Stromal cell of bone marrow (primary cell): ENCODE data around the gene GRIA4.
"Not testable (repeated sequence)": the region's sequence is repeated elsewhere in the genome, so short reads cannot be mapped to it uniquely, and the experiment has no call there.

Source experiments
- DNase-seq: peaks from one replicate; pipeline ENCODE4 v3.0.0-alpha.2; 2012; ENCODE audit warnings: low read depth

The GRIA4 gene

GRCh38 chr11:105719073-105719822 is 109.4 kb downstream of the GRIA4 start:
- DNase-seq, result peak; percentile 4

GRCh38 chr11:105720096-105720495 is 110.2 kb downstream of the GRIA4 start:
- no peak for DNase-seq

- DNase-seq, result no peak
Observed at GRCh38 chr11:105723269-105723668, 113.4 kb downstream of the GRIA4 start.

- DNase-seq, result no peak
Observed at GRCh38 chr11:105732611-105733010, 122.7 kb downstream of the GRIA4 start.

GRCh38 chr11:105734426-105734825 is 124.6 kb downstream of the GRIA4 start:
- DNase-seq, result no peak

- DNase-seq, result no peak
Observed at GRCh38 chr11:105738251-105738650, 128.4 kb downstream of the GRIA4 start.

- DNase-seq, result no peak
Observed at GRCh38 chr11:105738986-105739795, 129.3 kb downstream of the GRIA4 start.

GRCh38 chr11:105740164-105740903 is 130.5 kb downstream of the GRIA4 start:
- DNase-seq, result no peak

- DNase-seq, result no peak
Observed at GRCh38 chr11:105741488-105742020, 131.7 kb downstream of the GRIA4 start.

GRCh38 chr11:105754260-105754659 is 144.4 kb downstream of the GRIA4 start:
- no peak for DNase-seq

GRCh38 chr11:105754716-105755115 is 144.8 kb downstream of the GRIA4 start:
- DNase-seq, result no peak

- no peak for DNase-seq
Observed at GRCh38 chr11:105757107-105757506, 147.2 kb downstream of the GRIA4 start.

GRCh38 chr11:105763594-105763993 is 153.7 kb downstream of the GRIA4 start:
- DNase-seq, result no peak

GRCh38 chr11:105767931-105768330 is 158.1 kb downstream of the GRIA4 start:
- DNase-seq, result no peak

- no peak for DNase-seq
Observed at GRCh38 chr11:105769627-105770026, 159.8 kb downstream of the GRIA4 start.

- not testable (repeated sequence) for DNase-seq
Observed at GRCh38 chr11:105773452-105773851, 163.6 kb downstream of the GRIA4 start.

GRCh38 chr11:105774899-105775298 is 165.0 kb downstream of the GRIA4 start:
- no peak for DNase-seq

- DNase-seq, result no peak
Observed at GRCh38 chr11:105780781-105781525, 171.1 kb downstream of the GRIA4 start.

- no peak for DNase-seq
Observed at GRCh38 chr11:105781807-105782206, 171.9 kb downstream of the GRIA4 start.

- no peak for DNase-seq
Observed at GRCh38 chr11:105783216-105783615, 173.3 kb downstream of the GRIA4 start.

- DNase-seq, result not testable (repeated sequence)
Observed at GRCh38 chr11:105785850-105786249, 176.0 kb downstream of the GRIA4 start.

GRCh38 chr11:105786741-105787140 is 176.9 kb downstream of the GRIA4 start:
- no peak for DNase-seq
